ENCODE measurements around the gene YBX1. TPM values are rescaled to one million over a fixed set of nuclear protein-coding genes. Genes with fewer than 3 reads are reported as not detected.

The YBX1 gene
- total RNA-seq, 1 experiment from 2014 or later: 1,259 TPM

- H3K9ac ChIP-seq (ENCODE audit: low read length): no peak overlapping the region
- peaks cover 22% of the 10 kb centered on the region for H3K4me1 ChIP-seq (ENCODE audit: insufficient read depth, low read length)
- peak overlapping the region; percentile 96 for H3K4me2 ChIP-seq (ENCODE audit: low read length)
- CTCF ChIA-PET: interaction anchor here (0.9 kb wide), 1 partner anchor 480 kb away, joined by 5 read pairs; no protein-coding TSS in a partner anchor
- POLR2A ChIA-PET (ENCODE audit: unreplicated experiment): no interaction called here
- H3K9me3 ChIP-seq (ENCODE audit: low read length): no peaks in the 10 kb centered on the region
- H4K20me1 ChIP-seq (ENCODE audit: low read length): no peaks in the 10 kb centered on the region
- DNase-seq (no peak), ATAC-seq (no peak)
- H3K36me3 ChIP-seq (ENCODE audit: low read depth, low read length): peaks cover 21% of the 10 kb centered on the region; the same call in 1 of the 2 replicates
- no peaks in the 10 kb centered on the region for H3F3A ChIP-seq (ENCODE audit: low read length, unreplicated experiment)
- peaks cover 38% of the 10 kb centered on the region for H3K79me2 ChIP-seq (ENCODE audit: low read length)
- no peak overlapping the region for H3K27ac ChIP-seq (ENCODE audit: low read length)
- no TSS peak for BruUV-seq (replicated peaks)
- no peak overlapping the region for H2AFZ ChIP-seq (ENCODE audit: low read length)
- intact Hi-C loops (cut with micrococcal nuclease): loop anchor here (10.0 kb wide), 2 partner anchors 192 to 312 kb away; partner anchors contain the start of gene CCDC30
- no peaks in the 10 kb centered on the region for H3K9me2 ChIP-seq (replicated peaks; ENCODE audit: low read length)
- peaks cover 11% of the 10 kb centered on the region; the same call in 1 of the 2 replicates for H3K27me3 ChIP-seq (ENCODE audit: low read length)
- TF ChIP-seq EZH2phosphoT487 (IDR thresholded peaks at IDR 0.05; ENCODE audit: borderline replicate concordance, low read length): no peak
- TF ChIP-seq CTCF (conservative IDR thresholded peaks at IDR 0.05; ENCODE audit: low read depth, low read length): no peak
- no peak for TF ChIP-seq EZH2 (IDR thresholded peaks at IDR 0.05; ENCODE audit: low read length, unreplicated experiment)
- H3K4me3 ChIP-seq (ENCODE audit: low read length): peak overlapping the region; percentile 97
Observed at GRCh38 chr1:42657201-42657600, 25.0 kb upstream of the YBX1 start.

- Histone ChIP-seq H3K9me2 (replicated peaks; ENCODE audit: low read length) (no peaks in the 10 kb centered on the region), H3K4me1 (ENCODE audit: insufficient read depth, low read length) (peaks cover 22% of the 10 kb centered on the region), H2AFZ (ENCODE audit: low read length) (peak within 1 kb of the TSS; percentile 87), H3K36me3 (ENCODE audit: low read depth, low read length) (peaks cover 26% of the 10 kb centered on the region), H3K4me3 (ENCODE audit: low read length) (peak within 1 kb of the TSS; percentile 97), H3K4me2 (ENCODE audit: low read length) (peak within 1 kb of the TSS; percentile 96), H3F3A (ENCODE audit: low read length, unreplicated experiment) (no peaks in the 10 kb centered on the region), H4K20me1 (ENCODE audit: low read length) (no peaks in the 10 kb centered on the region), H3K27ac (ENCODE audit: low read length) (peak within 1 kb of the TSS; percentile 64), H3K27me3 (ENCODE audit: low read length) (peaks cover 6% of the 10 kb centered on the region; the same call in 1 of the 2 replicates), H3K79me2 (ENCODE audit: low read length) (peaks cover 45% of the 10 kb centered on the region), H3K9ac (ENCODE audit: low read length) (peak within 1 kb of the TSS; percentile 89), H3K9me3 (ENCODE audit: low read length) (no peaks in the 10 kb centered on the region)
- ATAC-seq (peak; percentile 99), DNase-seq (peak; percentile 92)
- TF ChIP-seq EZH2phosphoT487 (IDR thresholded peaks at IDR 0.05; ENCODE audit: borderline replicate concordance, low read length) (no peak), EZH2 (IDR thresholded peaks at IDR 0.05; ENCODE audit: low read length, unreplicated experiment) (no peak), CTCF (conservative IDR thresholded peaks at IDR 0.05; ENCODE audit: low read depth, low read length) (no peak)
- ChIA-PET CTCF (interaction anchor here (0.9 kb wide), 1 partner anchor 481 kb away, joined by 5 read pairs; no protein-coding TSS in a partner anchor), POLR2A (ENCODE audit: unreplicated experiment) (interaction anchor here (0.5 to 0.6 kb wide), 2 partner anchors 218 to 509 kb away, joined by 6 to 9 read pairs; no protein-coding TSS in a partner anchor)
- BruUV-seq (replicated peaks): TSS peak; percentile 99
- intact Hi-C loops (cut with micrococcal nuclease): loop anchor here (2.0 to 10.0 kb wide), 3 partner anchors 25 to 313 kb away; partner anchors contain the start of genes CCDC30 and YBX1
Observed at GRCh38 chr1:42657981-42658876, 24.0 kb upstream of the YBX1 start, which contains the start of gene PPIH. Gene PPIH, plus strand, starts transcription at chr1:42658423. Its CDS starts 24 bp downstream, at chr1:42658447.
